GM23338 (cell line): Measurements from ENCODE around the gene ASB5. TPM values are rescaled to one million over a fixed set of nuclear protein-coding genes. Genes with fewer than 3 reads are reported as not detected.

ENCODE experiments used
- ATAC-seq: fragments of 200-7000 bp; cut with Tn5 transposase; 3 replicates; pipeline ENCODE4 v1.9.1; 2020
- DNase-seq: peaks from one replicate; pipeline ENCODE4 v3.0.0-alpha.2; 2015; ENCODE audit warnings: low spot score
- H2AFZ ChIP-seq: fragments of 200-600 bp; sonication (generic); 2 replicates; pipeline ENCODE4 v1.8.0; 2016; ENCODE audit warnings: antibody characterized with exemption, mild to moderate bottlenecking, moderate library complexity
- H3F3A ChIP-seq: fragments of 200-600 bp; sonication (generic); replicated peaks from 2 replicates; pipeline ENCODE4 v1.8.0; 2017; ENCODE audit warnings: antibody characterized with exemption, mixed run types, low read depth
- H3K27ac ChIP-seq: fragments of 200-600 bp; sonication (generic); 2 replicates; pipeline ENCODE4 v1.6.1; 2016; ENCODE audit warnings: low read depth
- H3K27me3 ChIP-seq: fragments of 200-600 bp; sonication (generic); 2 replicates; pipeline ENCODE4 v1.8.0; 2016; ENCODE audit warnings: mild to moderate bottlenecking, mixed run types, moderate library complexity; ENCODE audit not compliant: insufficient read depth
- H3K36me3 ChIP-seq: fragments of 200-600 bp; sonication (generic); 2 replicates; pipeline ENCODE4 v1.8.0; 2016; ENCODE audit warnings: mild to moderate bottlenecking; ENCODE audit not compliant: insufficient read depth
- H3K4me1 ChIP-seq: fragments of 200-600 bp; sonication (generic); 2 replicates; pipeline ENCODE4 v1.8.0; 2016; ENCODE audit warnings: mild to moderate bottlenecking, moderate library complexity; ENCODE audit not compliant: insufficient read depth
- H3K4me2 ChIP-seq: fragments of 200-600 bp; sonication (generic); 2 replicates; pipeline ENCODE4 v1.7.1; 2017; ENCODE audit warnings: mixed run types
- H3K4me3 ChIP-seq: fragments of 200-600 bp; sonication (generic); 2 replicates; pipeline ENCODE4 v1.6.1; 2016; ENCODE audit warnings: mixed run types
- H3K79me2 ChIP-seq: fragments of 200-600 bp; sonication (generic); replicated peaks from 2 replicates; pipeline ENCODE4 v1.8.0; 2017; ENCODE audit warnings: mild to moderate bottlenecking; ENCODE audit not compliant: insufficient read depth
- H3K9me2 ChIP-seq: fragments of 200-600 bp; sonication (generic); 2 replicates; pipeline ENCODE4 v1.8.0; 2017; ENCODE audit not compliant: insufficient read depth
- H4K20me1 ChIP-seq: fragments of 200-600 bp; sonication (generic); replicated peaks from 2 replicates; pipeline ENCODE4 v1.8.0; 2017; ENCODE audit warnings: mild to moderate bottlenecking; ENCODE audit not compliant: insufficient read depth
- H3K27ac Mint-ChIP-seq: 2 replicates; pipeline ENCODE4 v1.8.0; 2020; ENCODE audit warnings: inconsistent platforms, mild to moderate bottlenecking, moderate library complexity, mixed read lengths
- H3K27me3 Mint-ChIP-seq: 3 replicates; pipeline ENCODE4 v1.8.0; 2022; ENCODE audit warnings: low read depth, mild to moderate bottlenecking, moderate library complexity, mixed read lengths, inconsistent platforms; ENCODE audit not compliant: insufficient read depth, poor library complexity
- H3K36me3 Mint-ChIP-seq: 3 replicates; pipeline ENCODE4 v1.8.0; 2021; ENCODE audit warnings: low read depth, mild to moderate bottlenecking, inconsistent platforms, moderate library complexity, mixed read lengths
- H3K4me1 Mint-ChIP-seq: 3 replicates; pipeline ENCODE4 v1.8.0; 2020; ENCODE audit warnings: mild to moderate bottlenecking, inconsistent platforms, mixed read lengths
- H3K4me3 Mint-ChIP-seq: 3 replicates; pipeline ENCODE4 v1.8.0; 2021; ENCODE audit warnings: moderate library complexity, mild to moderate bottlenecking, inconsistent platforms, mixed read lengths
- H3K9me3 Mint-ChIP-seq: 3 replicates; pipeline ENCODE4 v1.8.0; 2020; ENCODE audit warnings: moderate library complexity, mild to moderate bottlenecking, inconsistent platforms, mixed read lengths
- CREB1 ChIP-seq: fragments of 250-450 bp; sonication (Bioruptor Pico); IDR thresholded peaks from 2 replicates; pipeline ENCODE4 v1.5.0; 2020; ENCODE audit warnings: low read depth, mild to moderate bottlenecking, moderate library complexity
- CTCF ChIP-seq, 2 experiments: fragments of 200-600 bp in 1 of 2; sonication (generic) in 1 of 2; conservative IDR thresholded peaks; 2 replicates each; pipeline versions ENCODE4 v1.5.1 to v1.6.1; 2016 to 2017; ENCODE audit warnings: antibody characterized with exemption in 2 of 2, low read depth in 2 of 2, mild to moderate bottlenecking in 2 of 2, moderate library complexity in 1 of 2
- ETS1 ChIP-seq: IDR thresholded peaks from 2 replicates; pipeline ENCODE4 v1.6.1; 2016; ENCODE audit warnings: antibody characterized with exemption
- EZH2 ChIP-seq: fragments of 200-600 bp; sonication (generic); IDR thresholded peaks from one replicate; pipeline ENCODE4 v1.8.0; 2017; ENCODE audit warnings: antibody characterized with exemption, mild to moderate bottlenecking, low read depth; ENCODE audit not compliant: unreplicated experiment
- EZH2phosphoT487 ChIP-seq: fragments of 200-600 bp; sonication (generic); IDR thresholded peaks from one replicate; pipeline ENCODE4 v1.8.1; 2018; ENCODE audit warnings: antibody characterized with exemption; ENCODE audit not compliant: unreplicated experiment
- JUNB ChIP-seq: IDR thresholded peaks from one replicate; pipeline ENCODE4 v1.6.1; 2016; ENCODE audit warnings: antibody characterized with exemption; ENCODE audit not compliant: unreplicated experiment
- NANOG ChIP-seq: IDR thresholded peaks from 2 replicates; pipeline ENCODE4 v1.6.1; 2016; ENCODE audit warnings: antibody characterized with exemption, borderline replicate concordance
- POLR2AphosphoS5 ChIP-seq: IDR thresholded peaks from 2 replicates; pipeline ENCODE4 v1.6.1; 2016; ENCODE audit warnings: antibody characterized with exemption, low read depth
- STAT1 ChIP-seq: IDR thresholded peaks from one replicate; pipeline ENCODE4 v1.6.1; 2016; ENCODE audit warnings: antibody characterized with exemption; ENCODE audit not compliant: unreplicated experiment
- ZNF114 ChIP-seq: fragments of 250-450 bp; sonication (Bioruptor Pico); IDR thresholded peaks from 2 replicates; pipeline ENCODE4 v1.5.0; 2020; ENCODE audit warnings: mild to moderate bottlenecking, moderate library complexity
- ZNF331 ChIP-seq: fragments of 250-450 bp; sonication (Bioruptor Pico); IDR thresholded peaks from 2 replicates; pipeline ENCODE4 v1.5.0; 2020; ENCODE audit warnings: low read depth, mild to moderate bottlenecking, moderate library complexity
- polyA plus RNA-seq: library from polyadenylated mRNA; unstranded; fragments of >200 nt; fragmentation: Nextera tagmentation; extraction: Ambion mirVana; gene quantifications from 2 replicates; pipeline ENCODE4 v1.2.1, GENCODE V29; 2016
- total RNA-seq: library from RNA; depleted of rRNA; stranded (reverse); fragments of >200 nt; shearing (Covaris generic); gene quantifications from 2 replicates; pipeline ENCODE4 v1.2.3, GENCODE V29; 2014
- TF ChIP-seq, protein P1 (sequence below): IDR thresholded peaks from one replicate; pipeline ENCODE4 v1.6.1; 2018; ENCODE audit warnings: antibody characterized with exemption; ENCODE audit not compliant: unreplicated experiment
- TF ChIP-seq, protein P2 (sequence below): fragments of 250-450 bp; sonication (Bioruptor Pico); IDR thresholded peaks from 2 replicates; pipeline ENCODE4 v1.5.0; 2020; ENCODE audit warnings: mild to moderate bottlenecking, moderate library complexity

Gene ASB5
- total and polyA plus RNA-seq, 2 experiments from 2014 or later, result not detected

DNA sequence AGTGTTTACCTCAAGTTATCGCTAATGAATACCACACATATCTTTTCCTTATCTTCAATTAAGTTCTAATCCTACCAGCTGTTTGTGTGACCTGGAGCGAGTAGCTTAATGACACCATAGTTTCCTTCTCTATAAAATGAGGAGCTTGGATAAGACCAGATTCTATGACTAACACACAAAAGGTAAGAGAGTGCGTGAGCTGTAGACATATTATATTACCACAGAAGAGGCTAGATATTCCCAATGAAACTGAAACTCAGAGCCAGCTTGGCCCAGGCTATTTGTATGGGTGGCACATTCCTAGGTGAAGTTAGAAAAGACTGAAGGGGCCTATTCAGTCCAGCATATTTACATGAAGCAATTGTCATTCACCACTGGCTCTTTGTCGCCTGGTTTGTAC lies 30.2 kb downstream of the ASB5 start:
- Histone ChIP-seq H2AFZ (no peak overlapping the region), H3F3A (no peaks in the 10 kb centered on the region), H3K36me3 (no peaks in the 10 kb centered on the region), H3K4me1 (0 out of 2 replicates have a peak, but pooled peaks cover 3% of the 10 kb centered on the region), H3K4me3 (no peak overlapping the region), H4K20me1 (no peaks in the 10 kb centered on the region), H3K4me2 (no peak overlapping the region), H3K79me2 (no peaks in the 10 kb centered on the region), H3K27me3 (no peaks in the 10 kb centered on the region), H3K9me2 (no peaks in the 10 kb centered on the region), H3K27ac (no peak overlapping the region)
- DNase-seq, result peak; percentile 23
- no peaks in the 10 kb centered on the region for H3K27me3 Mint-ChIP-seq
- TF ChIP-seq CTCF (conservative IDR thresholded peaks at IDR 0.05; ENCODE audit: low read depth in 2 of 2) (no peak), EZH2phosphoT487 (no peak), CREB1 (CRISPR knock-in tag) (no peak), ETS1 (no peak), POLR2AphosphoS5 (no peak), NANOG (no peak), ZNF331 (CRISPR knock-in tag) (no peak), JUNB (no peak), EZH2 (no peak), ZNF114 (CRISPR knock-in tag) (no peak), STAT1 (no peak)
- TF ChIP-seq, protein P1, sequence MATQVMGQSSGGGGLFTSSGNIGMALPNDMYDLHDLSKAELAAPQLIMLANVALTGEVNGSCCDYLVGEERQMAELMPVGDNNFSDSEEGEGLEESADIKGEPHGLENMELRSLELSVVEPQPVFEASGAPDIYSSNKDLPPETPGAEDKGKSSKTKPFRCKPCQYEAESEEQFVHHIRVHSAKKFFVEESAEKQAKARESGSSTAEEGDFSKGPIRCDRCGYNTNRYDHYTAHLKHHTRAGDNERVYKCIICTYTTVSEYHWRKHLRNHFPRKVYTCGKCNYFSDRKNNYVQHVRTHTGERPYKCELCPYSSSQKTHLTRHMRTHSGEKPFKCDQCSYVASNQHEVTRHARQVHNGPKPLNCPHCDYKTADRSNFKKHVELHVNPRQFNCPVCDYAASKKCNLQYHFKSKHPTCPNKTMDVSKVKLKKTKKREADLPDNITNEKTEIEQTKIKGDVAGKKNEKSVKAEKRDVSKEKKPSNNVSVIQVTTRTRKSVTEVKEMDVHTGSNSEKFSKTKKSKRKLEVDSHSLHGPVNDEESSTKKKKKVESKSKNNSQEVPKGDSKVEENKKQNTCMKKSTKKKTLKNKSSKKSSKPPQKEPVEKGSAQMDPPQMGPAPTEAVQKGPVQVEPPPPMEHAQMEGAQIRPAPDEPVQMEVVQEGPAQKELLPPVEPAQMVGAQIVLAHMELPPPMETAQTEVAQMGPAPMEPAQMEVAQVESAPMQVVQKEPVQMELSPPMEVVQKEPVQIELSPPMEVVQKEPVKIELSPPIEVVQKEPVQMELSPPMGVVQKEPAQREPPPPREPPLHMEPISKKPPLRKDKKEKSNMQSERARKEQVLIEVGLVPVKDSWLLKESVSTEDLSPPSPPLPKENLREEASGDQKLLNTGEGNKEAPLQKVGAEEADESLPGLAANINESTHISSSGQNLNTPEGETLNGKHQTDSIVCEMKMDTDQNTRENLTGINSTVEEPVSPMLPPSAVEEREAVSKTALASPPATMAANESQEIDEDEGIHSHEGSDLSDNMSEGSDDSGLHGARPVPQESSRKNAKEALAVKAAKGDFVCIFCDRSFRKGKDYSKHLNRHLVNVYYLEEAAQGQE, result no peak
- TF ChIP-seq, protein P2, sequence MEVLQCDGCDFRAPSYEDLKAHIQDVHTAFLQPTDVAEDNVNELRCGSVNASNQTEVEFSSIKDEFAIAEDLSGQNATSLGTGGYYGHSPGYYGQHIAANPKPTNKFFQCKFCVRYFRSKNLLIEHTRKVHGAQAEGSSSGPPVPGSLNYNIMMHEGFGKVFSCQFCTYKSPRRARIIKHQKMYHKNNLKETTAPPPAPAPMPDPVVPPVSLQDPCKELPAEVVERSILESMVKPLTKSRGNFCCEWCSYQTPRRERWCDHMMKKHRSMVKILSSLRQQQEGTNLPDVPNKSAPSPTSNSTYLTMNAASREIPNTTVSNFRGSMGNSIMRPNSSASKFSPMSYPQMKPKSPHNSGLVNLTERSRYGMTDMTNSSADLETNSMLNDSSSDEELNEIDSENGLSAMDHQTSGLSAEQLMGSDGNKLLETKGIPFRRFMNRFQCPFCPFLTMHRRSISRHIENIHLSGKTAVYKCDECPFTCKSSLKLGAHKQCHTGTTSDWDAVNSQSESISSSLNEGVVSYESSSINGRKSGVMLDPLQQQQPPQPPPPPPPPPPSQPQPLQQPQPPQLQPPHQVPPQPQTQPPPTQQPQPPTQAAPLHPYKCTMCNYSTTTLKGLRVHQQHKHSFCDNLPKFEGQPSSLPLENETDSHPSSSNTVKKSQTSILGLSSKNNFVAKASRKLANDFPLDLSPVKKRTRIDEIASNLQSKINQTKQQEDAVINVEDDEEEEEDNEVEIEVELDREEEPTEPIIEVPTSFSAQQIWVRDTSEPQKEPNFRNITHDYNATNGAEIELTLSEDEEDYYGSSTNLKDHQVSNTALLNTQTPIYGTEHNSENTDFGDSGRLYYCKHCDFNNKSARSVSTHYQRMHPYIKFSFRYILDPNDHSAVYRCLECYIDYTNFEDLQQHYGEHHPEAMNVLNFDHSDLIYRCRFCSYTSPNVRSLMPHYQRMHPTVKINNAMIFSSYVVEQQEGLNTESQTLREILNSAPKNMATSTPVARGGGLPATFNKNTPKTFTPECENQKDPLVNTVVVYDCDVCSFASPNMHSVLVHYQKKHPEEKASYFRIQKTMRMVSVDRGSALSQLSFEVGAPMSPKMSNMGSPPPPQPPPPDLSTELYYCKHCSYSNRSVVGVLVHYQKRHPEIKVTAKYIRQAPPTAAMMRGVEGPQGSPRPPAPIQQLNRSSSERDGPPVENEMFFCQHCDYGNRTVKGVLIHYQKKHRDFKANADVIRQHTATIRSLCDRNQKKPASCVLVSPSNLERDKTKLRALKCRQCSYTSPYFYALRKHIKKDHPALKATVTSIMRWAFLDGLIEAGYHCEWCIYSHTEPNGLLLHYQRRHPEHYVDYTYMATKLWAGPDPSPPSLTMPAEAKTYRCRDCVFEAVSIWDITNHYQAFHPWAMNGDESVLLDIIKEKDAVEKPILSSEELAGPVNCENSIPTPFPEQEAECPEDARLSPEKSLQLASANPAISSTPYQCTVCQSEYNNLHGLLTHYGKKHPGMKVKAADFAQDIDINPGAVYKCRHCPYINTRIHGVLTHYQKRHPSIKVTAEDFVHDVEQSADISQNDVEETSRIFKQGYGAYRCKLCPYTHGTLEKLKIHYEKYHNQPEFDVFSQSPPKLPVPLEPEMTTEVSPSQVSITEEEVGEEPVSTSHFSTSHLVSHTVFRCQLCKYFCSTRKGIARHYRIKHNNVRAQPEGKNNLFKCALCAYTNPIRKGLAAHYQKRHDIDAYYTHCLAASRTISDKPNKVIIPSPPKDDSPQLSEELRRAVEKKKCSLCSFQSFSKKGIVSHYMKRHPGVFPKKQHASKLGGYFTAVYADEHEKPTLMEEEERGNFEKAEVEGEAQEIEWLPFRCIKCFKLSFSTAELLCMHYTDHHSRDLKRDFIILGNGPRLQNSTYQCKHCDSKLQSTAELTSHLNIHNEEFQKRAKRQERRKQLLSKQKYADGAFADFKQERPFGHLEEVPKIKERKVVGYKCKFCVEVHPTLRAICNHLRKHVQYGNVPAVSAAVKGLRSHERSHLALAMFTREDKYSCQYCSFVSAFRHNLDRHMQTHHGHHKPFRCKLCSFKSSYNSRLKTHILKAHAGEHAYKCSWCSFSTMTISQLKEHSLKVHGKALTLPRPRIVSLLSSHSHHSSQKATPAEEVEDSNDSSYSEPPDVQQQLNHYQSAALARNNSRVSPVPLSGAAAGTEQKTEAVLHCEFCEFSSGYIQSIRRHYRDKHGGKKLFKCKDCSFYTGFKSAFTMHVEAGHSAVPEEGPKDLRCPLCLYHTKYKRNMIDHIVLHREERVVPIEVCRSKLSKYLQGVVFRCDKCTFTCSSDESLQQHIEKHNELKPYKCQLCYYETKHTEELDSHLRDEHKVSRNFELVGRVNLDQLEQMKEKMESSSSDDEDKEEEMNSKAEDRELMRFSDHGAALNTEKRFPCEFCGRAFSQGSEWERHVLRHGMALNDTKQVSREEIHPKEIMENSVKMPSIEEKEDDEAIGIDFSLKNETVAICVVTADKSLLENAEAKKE (CRISPR knock-in tag), result no peak
- H3K9me3 Mint-ChIP-seq, result no peaks in the 10 kb centered on the region
- H3K27ac Mint-ChIP-seq, result no peak overlapping the region
- peaks cover 12% of the 10 kb centered on the region; the same call in 2 of the 3 replicates for H3K4me1 Mint-ChIP-seq
- peak; percentile 56 for ATAC-seq
- no peak overlapping the region for H3K4me3 Mint-ChIP-seq
- no peaks in the 10 kb centered on the region for H3K36me3 Mint-ChIP-seq
